ENCODE data around the gene PIK3R1. TPM values are rescaled to one million over a fixed set of nuclear protein-coding genes. Genes with fewer than 3 reads are reported as not detected.
A peak's percentile ranks its signal among the peaks of the same experiment; 100 is the strongest.

The PIK3R1 gene
- total RNA-seq, 2 donors from 2014 or later, result 71.6 to 81.2 TPM

- Histone ChIP-seq H3K27ac (no peak overlapping the region), H3K27me3 (replicated peaks; ENCODE audit: insufficient read depth) (no peaks in the 10 kb centered on the region), H3K4me1 (replicated peaks) (no peaks in the 10 kb centered on the region), H3K9me3 (no peaks in the 10 kb centered on the region), H3K36me3 (no peaks in the 10 kb centered on the region), H3K4me3 (no peak overlapping the region)
- intact Hi-C loops (cut with DNase I), result loop anchor here (10.0 kb wide), 1 partner anchor 802 kb away; no protein-coding TSS in a partner anchor
- WGBS, result 34% methylated on average over 3 of the region's 3 CpGs
- DNase-seq (ENCODE audit: low spot score), result no peak
- TF ChIP-seq POLR2A (IDR thresholded peaks at IDR 0.05) (no peak), POLR2AphosphoS5 (IDR thresholded peaks at IDR 0.05) (no peak), CTCF (IDR thresholded peaks at IDR 0.05) (no peak)
These were observed 41.7 kb downstream of the PIK3R1 start for GRCh38 chr5:68257210-68257609.

- no peak for DNase-seq (ENCODE audit: low spot score)
- TF ChIP-seq POLR2AphosphoS5 (IDR thresholded peaks at IDR 0.05), result no peak
- no peak for TF ChIP-seq CTCF (IDR thresholded peaks at IDR 0.05)
- TF ChIP-seq POLR2A (IDR thresholded peaks at IDR 0.05), result no peak
- Histone ChIP-seq H3K9me3 (no peaks in the 10 kb centered on the region), H3K4me3 (no peak overlapping the region), H3K4me1 (replicated peaks) (no peaks in the 10 kb centered on the region), H3K27ac (no peak overlapping the region), H3K27me3 (replicated peaks; ENCODE audit: insufficient read depth) (no peaks in the 10 kb centered on the region), H3K36me3 (no peaks in the 10 kb centered on the region)
- intact Hi-C loops (cut with DNase I), result loop anchor here (10.0 kb wide), 1 partner anchor 804 kb away; no protein-coding TSS in a partner anchor
- WGBS, result 62% methylated on average over 4 of the region's 4 CpGs
These were observed 43.0 kb downstream of the PIK3R1 start for GRCh38 chr5:68258531-68258930.

GRCh38 chr5:68259700-68260099 is 44.1 kb downstream of the PIK3R1 start:
- Histone ChIP-seq H3K9me3 (no peaks in the 10 kb centered on the region), H3K27ac (no peak overlapping the region), H3K27me3 (replicated peaks; ENCODE audit: insufficient read depth) (no peaks in the 10 kb centered on the region), H3K4me1 (replicated peaks) (peaks cover 7% of the 10 kb centered on the region), H3K36me3 (no peaks in the 10 kb centered on the region), H3K4me3 (no peak overlapping the region)
- intact Hi-C loops (cut with DNase I), result loop anchor here (10.0 kb wide), 1 partner anchor 805 kb away; no protein-coding TSS in a partner anchor
- no peak for DNase-seq (ENCODE audit: low spot score)
- 70% methylated on average over 2 of the region's 2 CpGs for WGBS
- TF ChIP-seq POLR2AphosphoS5 (IDR thresholded peaks at IDR 0.05) (no peak), POLR2A (IDR thresholded peaks at IDR 0.05) (no peak), CTCF (IDR thresholded peaks at IDR 0.05) (no peak)

- 49% methylated on average over 3 of the region's 3 CpGs for WGBS
- Histone ChIP-seq H3K4me1 (replicated peaks) (peaks cover 7% of the 10 kb centered on the region), H3K27me3 (replicated peaks; ENCODE audit: insufficient read depth) (no peaks in the 10 kb centered on the region), H3K9me3 (no peaks in the 10 kb centered on the region), H3K27ac (no peak overlapping the region), H3K4me3 (no peak overlapping the region), H3K36me3 (no peaks in the 10 kb centered on the region)
- no peak for DNase-seq (ENCODE audit: low spot score)
- intact Hi-C loops (cut with DNase I), result no loop called here
- no peak for TF ChIP-seq POLR2AphosphoS5 (IDR thresholded peaks at IDR 0.05)
- TF ChIP-seq CTCF (IDR thresholded peaks at IDR 0.05), result no peak
- TF ChIP-seq POLR2A (IDR thresholded peaks at IDR 0.05), result no peak
These were observed 44.9 kb downstream of the PIK3R1 start for GRCh38 chr5:68260467-68260866.

GRCh38 chr5:68261169-68261568 is 45.6 kb downstream of the PIK3R1 start:
- DNase-seq (ENCODE audit: low spot score), result no peak

More at GRCh38 chr5:68261169-68261568, 45.6 kb downstream of the PIK3R1 start:
- intact Hi-C loops (cut with DNase I), result no loop called here
- H3K27me3 ChIP-seq (replicated peaks; ENCODE audit: insufficient read depth), result no peaks in the 10 kb centered on the region
- no peaks in the 10 kb centered on the region for H3K36me3 ChIP-seq
- peaks cover 10% of the 10 kb centered on the region for H3K4me1 ChIP-seq (replicated peaks)
- H3K4me3 ChIP-seq, result no peak overlapping the region
- H3K9me3 ChIP-seq, result no peaks in the 10 kb centered on the region
- H3K27ac ChIP-seq, result peak overlapping the region in 1 of 2 donors; percentile 39
- TF ChIP-seq POLR2A (IDR thresholded peaks at IDR 0.05), result no peak
- no peak for TF ChIP-seq CTCF (IDR thresholded peaks at IDR 0.05)
- TF ChIP-seq POLR2AphosphoS5 (IDR thresholded peaks at IDR 0.05), result no peak

Data from prostate gland (tissue), 2 donors.